HepG2 (cell line): ENCODE data around the gene MDFIC. TPM values are rescaled to one million over a fixed set of nuclear protein-coding genes. Genes with fewer than 3 reads are reported as not detected.

Source experiments
- ATAC-seq: fragments of 200-7000 bp; cut with Tn5 transposase; 3 replicates; pipeline ENCODE4 v1.9.1; 2020; ENCODE audit warnings: mild to moderate bottlenecking, moderate library complexity
- BruUV-seq: library from RNA; stranded (reverse); fragments of 400-500 nt; replicated peaks from 2 replicates; lab custom pipeline; 2021; lab: Mats Ljungman, UMichigan
- CTCF ChIA-PET: fragments of 300-600 bp; formaldehyde crosslinking; extraction: SDS; loops from one replicate; lab custom pipeline; 2021; ENCODE audit warnings: low total read pairs, inconsistent platforms, low intra/inter-chr PET ratio; lab: Yijun Ruan, JAX
- POLR2A ChIA-PET: fragments of 350-600 bp; sonication (Branson Sonifier 250); formaldehyde crosslinking; loops from one replicate; lab custom pipeline; 2020; ENCODE audit warnings: antibody characterized with exemption, inconsistent platforms; lab: Yijun Ruan, JAX
- DNase-seq: peaks from one replicate; pipeline ENCODE4 v3.0.0-alpha.2; 2015; ENCODE audit warnings: low spot score
- FAIRE-seq: peaks from 3 replicates; lab custom pipeline; 2011; peaks lifted over from hg19 to GRCh38; lab: Jason Lieb, UNC
- H2AFZ ChIP-seq: one replicate; pipeline ENCODE4 v1.6.1; 2011; ENCODE audit warnings: low read length, inconsistent platforms
- H3K27ac ChIP-seq: fragments of 300-600 bp; 3 replicates; pipeline ENCODE4 v1.8.0; 2011; ENCODE audit warnings: mixed run types, mild to moderate bottlenecking, mixed read lengths, low read length, inconsistent platforms; ENCODE audit not compliant: insufficient read depth; ENCODE audit errors: extremely low read length
- H3K27me3 ChIP-seq, 2 experiments: fragments of 200-600 bp in 1 of 2; 2 replicates in 1 of 2; 3 replicates in 1 of 2; pipeline versions ENCODE4 v1.6.0 to v1.8.0; 2011; ENCODE audit warnings: low read length in 2 of 2, mild to moderate bottlenecking in 2 of 2, moderate library complexity in 2 of 2, inconsistent platforms in 1 of 2; ENCODE audit not compliant: insufficient read depth in 2 of 2, control insufficient read depth in 1 of 2
- H3K36me3 ChIP-seq, 2 experiments: fragments of 200-600 bp in 1 of 2; replicated peaks in 1 of 2; 2 replicates in 1 of 2; 3 replicates in 1 of 2; pipeline versions ENCODE4 v1.5.1 to v1.8.0; 2011; ENCODE audit warnings: low read length in 2 of 2, inconsistent platforms in 1 of 2; ENCODE audit not compliant: insufficient read depth in 2 of 2, control insufficient read depth in 1 of 2
- H3K4me1 ChIP-seq: 2 replicates; pipeline ENCODE4 v1.5.1; 2012; ENCODE audit warnings: low read length, inconsistent platforms; ENCODE audit not compliant: insufficient read depth
- H3K4me2 ChIP-seq: 2 replicates; pipeline ENCODE4 v1.6.0; 2011; ENCODE audit warnings: low read depth, low read length, inconsistent platforms
- H3K4me3 ChIP-seq, 3 experiments: fragments of 200-600 bp in 1 of 3; sonication (generic), shearing (Covaris generic) in 1 of 3; replicated peaks in 1 of 3; 2 replicates each; pipeline ENCODE4 v1.5.1; 2011 to 2016; ENCODE audit warnings: low read length in 3 of 3, inconsistent platforms in 2 of 3, low read depth in 2 of 3, mild to moderate bottlenecking in 2 of 3, control low read depth in 1 of 3, mixed read lengths in 1 of 3; ENCODE audit not compliant: insufficient read depth in 1 of 3
- H3K79me2 ChIP-seq: one replicate; pipeline ENCODE4 v1.6.1; 2011; ENCODE audit warnings: low read length, inconsistent platforms; ENCODE audit not compliant: insufficient read depth
- H3K9ac ChIP-seq: 2 replicates; pipeline ENCODE4 v1.6.0; 2011; ENCODE audit warnings: mild to moderate bottlenecking, low read depth, low read length, inconsistent platforms; ENCODE audit not compliant: insufficient read depth
- H3K9me3 ChIP-seq: 2 replicates; pipeline ENCODE4 v1.5.1; 2012; ENCODE audit warnings: mild to moderate bottlenecking, low read length
- H4K20me1 ChIP-seq: 2 replicates; pipeline ENCODE4 v1.6.0; 2011; ENCODE audit warnings: inconsistent platforms, mild to moderate bottlenecking, low read length, moderate library complexity; ENCODE audit not compliant: insufficient read depth
- BATF2 ChIP-seq: sonication (generic); formaldehyde crosslinking; IDR thresholded peaks from 2 replicates; pipeline ENCODE4 v1.8.0; 2022; ENCODE audit warnings: mild to moderate bottlenecking, missing genetic modification reagents, moderate library complexity
- CSRNP1 ChIP-seq: sonication (generic); formaldehyde crosslinking; IDR thresholded peaks from 2 replicates; pipeline ENCODE4 v1.8.1; 2023; ENCODE audit warnings: mild to moderate bottlenecking, missing genetic modification reagents
- DNMT1 ChIP-seq: sonication (generic); formaldehyde crosslinking; IDR thresholded peaks from 2 replicates; pipeline ENCODE4 v1.5.1; 2020; ENCODE audit warnings: mild to moderate bottlenecking, missing genetic modification reagents
- FOXA1 ChIP-seq, 2 experiments: fragments of 450-650 bp in 1 of 2; sonication (generic) in 1 of 2; formaldehyde crosslinking in 1 of 2; IDR thresholded peaks; 2 replicates each; pipeline versions ENCODE4 v1.4.0 to v1.6.1; 2016 to 2020; ENCODE audit warnings: missing genetic modification reagents in 1 of 2
- HNRNPLL ChIP-seq: fragments of 200-400 bp; formaldehyde crosslinking; IDR thresholded peaks from 2 replicates; pipeline ENCODE4 v1.6.1; 2017; ENCODE audit warnings: mild to moderate bottlenecking, low read depth, low read length; ENCODE audit not compliant: poor library complexity, severe bottlenecking
- HOXA3 ChIP-seq: sonication (generic); formaldehyde crosslinking; IDR thresholded peaks from 2 replicates; pipeline ENCODE4 v1.5.0; 2020; ENCODE audit warnings: missing genetic modification reagents
- NCOR1 ChIP-seq: fragments of 200-600 bp; sonication (generic); IDR thresholded peaks from 2 replicates; pipeline ENCODE4 v1.7.0; 2017; ENCODE audit warnings: antibody characterized with exemption, low read length, borderline replicate concordance
- ONECUT2 ChIP-seq: sonication (generic); formaldehyde crosslinking; IDR thresholded peaks from 2 replicates; pipeline ENCODE4 v1.4.0; 2020; ENCODE audit warnings: missing genetic modification reagents
- RNF2 ChIP-seq: fragments of 450-650 bp; conservative IDR thresholded peaks from 2 replicates; pipeline ENCODE4 v1.6.1; 2016; ENCODE audit warnings: low read depth
- ZKSCAN8 ChIP-seq: IDR thresholded peaks from 2 replicates; pipeline ENCODE4 v1.6.1; 2016; ENCODE audit warnings: borderline replicate concordance, missing genetic modification reagents, missing compliant biosample characterization
- ZNF746 ChIP-seq: sonication (generic); formaldehyde crosslinking; IDR thresholded peaks from 2 replicates; pipeline ENCODE4 v1.8.0; 2022; ENCODE audit warnings: mild to moderate bottlenecking, missing genetic modification reagents
- in situ Hi-C: cut with HindIII; loops from 2 replicates; pipeline ENCODE4 v1.10.0; 2017; ENCODE audit warnings: low pct_unique_long_range_greater_than_20kb; ENCODE audit not compliant: extremely low pct_ligation_motif_present
- intact Hi-C: fragments of 100-400 bp; cut with micrococcal nuclease; formaldehyde crosslinking; loops from one replicate; pipeline ENCODE4 v1.10.0; 2022; ENCODE audit not compliant: unreplicated experiment
- polyA plus RNA-seq, 8 experiments: library from polyadenylated mRNA; depleted of rRNA in 3 of 8; stranded (reverse) in 7 of 8; unstranded in 1 of 8; fragments of >200 nt; fragmentation: Illumina TruSeq in 4 of 8; extraction: Trizol in 4 of 8; gene quantifications; 2 replicates each; pipeline versions ENCODE4 v1.2.1 to v1.2.3, GENCODE V29; 2011 to 2016; ENCODE audit warnings: low read depth in 4 of 8, missing spikeins in 1 of 8, mixed read lengths in 1 of 8; ENCODE audit not compliant: insufficient read depth in 1 of 8
- total RNA-seq, 5 experiments: library from RNA; depleted of rRNA; stranded (reverse); fragments of >200 nt; fragmentation: Illumina TruSeq; extraction: Trizol; gene quantifications; 2 replicates each; pipeline ENCODE4 v1.2.3, GENCODE V29; 2016; ENCODE audit warnings: low read depth in 1 of 5

Gene MDFIC
- total and polyA plus RNA-seq, 2 of the 13 experiments (the other 11 are each of a cell fraction or from before 2014, with no cell fraction given), result 0.13 TPM; not detected in 1

- TF ChIP-seq RNF2, result no peak
- TF ChIP-seq HOXA3, result no peak
- TF ChIP-seq ZKSCAN8 (CRISPR knock-in tag), result no peak
Measured at GRCh38 chr7:114934086-114934485, 12.2 kb downstream of the MDFIC start (continued).

DNA sequence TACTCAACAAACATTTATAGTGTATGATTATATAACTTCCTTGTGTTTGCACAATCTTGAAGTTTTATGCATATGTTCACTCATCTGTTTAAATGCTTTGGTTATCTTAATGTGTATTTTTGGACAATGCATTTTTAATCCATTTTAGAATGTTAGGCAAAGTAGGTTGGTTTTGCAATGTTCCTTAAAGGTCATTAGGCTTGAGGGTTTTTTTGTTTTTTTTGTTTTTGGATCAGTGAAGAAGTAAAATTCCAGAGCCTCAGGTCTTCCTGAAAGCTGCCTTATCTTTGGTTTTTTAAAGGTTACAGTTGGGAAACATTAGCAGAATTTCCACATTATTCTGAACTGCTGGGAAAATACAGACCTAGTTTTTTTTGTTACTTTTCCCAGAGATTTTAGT lies 12.8 kb downstream of the MDFIC start:
- H4K20me1 ChIP-seq, result no peaks in the 10 kb centered on the region
- intact Hi-C loops, result no loop called here
- no peak for TF ChIP-seq ONECUT2
- TF ChIP-seq BATF2 (CRISPR knock-in tag), result no peak
- no peak for TF ChIP-seq HNRNPLL
- no peak for TF ChIP-seq DNMT1 (CRISPR knock-in tag)
- no peak for TF ChIP-seq FOXA1 (IDR thresholded peaks at IDR 0.05)
- TF ChIP-seq FOXA1 (CRISPR knock-in tag; IDR thresholded peaks at IDR 0.05), result no peak
- TF ChIP-seq CSRNP1 (CRISPR knock-in tag), result no peak
- TF ChIP-seq NCOR1, result no peak
- no peak for TF ChIP-seq ZNF746 (CRISPR knock-in tag)
- TF ChIP-seq, all 625 proteins: peak for 0
- no peak overlapping the region for H3K9ac ChIP-seq
- H3K27ac ChIP-seq, result no peak overlapping the region
- no peak overlapping the region for H2AFZ ChIP-seq
- ChIA-PET CTCF (no interaction called here), POLR2A (no interaction called here)
- H3K36me3 ChIP-seq, result no peaks in the 10 kb centered on the region
- no peaks in the 10 kb centered on the region for H3K27me3 ChIP-seq
- H3K79me2 ChIP-seq, result no peaks in the 10 kb centered on the region
- in situ Hi-C loops, result no loop called here
- DNase-seq, result no peak
- H3K4me3 ChIP-seq, result no peak overlapping the region
- H3K9me3 ChIP-seq, result no peaks in the 10 kb centered on the region
- H3K4me2 ChIP-seq, result no peak overlapping the region
- no TSS peak for BruUV-seq
- no peak for ATAC-seq
- FAIRE-seq, result no peak
- no peaks in the 10 kb centered on the region for H3K4me1 ChIP-seq
